ENCODE data around the gene MMEL1. TPM values are rescaled to one million over a fixed set of nuclear protein-coding genes. Genes with fewer than 3 reads are reported as not detected.
"Not testable (repeated sequence)": the region's sequence is repeated elsewhere in the genome, so short reads cannot be mapped to it uniquely, and the experiment has no call there.

MMEL1 gene
- total RNA-seq, 6 donors from 2014 or later, result 2.9 to 5.5 (median 5.1) TPM; not detected in 2

GRCh38 chr1:2652152-2652925, 19.5 kb upstream of the MMEL1 start:
- ATAC-seq (ENCODE audit: low FRiP score in 2 of 2); DNase-seq; H3K4me3 ChIP-seq; H3K36me3 ChIP-seq; H3K27me3 ChIP-seq; H3K27ac ChIP-seq; H3K4me1 ChIP-seq: not testable (repeated sequence)
- H3K9me3 ChIP-seq, result peaks cover 4 to 19% (median 7%) of the 10 kb centered on the region in 4 donors
- 31 to 32% methylated on average over 14 to 15 of the region's 16 CpGs for WGBS, 2 donors

DNA sequence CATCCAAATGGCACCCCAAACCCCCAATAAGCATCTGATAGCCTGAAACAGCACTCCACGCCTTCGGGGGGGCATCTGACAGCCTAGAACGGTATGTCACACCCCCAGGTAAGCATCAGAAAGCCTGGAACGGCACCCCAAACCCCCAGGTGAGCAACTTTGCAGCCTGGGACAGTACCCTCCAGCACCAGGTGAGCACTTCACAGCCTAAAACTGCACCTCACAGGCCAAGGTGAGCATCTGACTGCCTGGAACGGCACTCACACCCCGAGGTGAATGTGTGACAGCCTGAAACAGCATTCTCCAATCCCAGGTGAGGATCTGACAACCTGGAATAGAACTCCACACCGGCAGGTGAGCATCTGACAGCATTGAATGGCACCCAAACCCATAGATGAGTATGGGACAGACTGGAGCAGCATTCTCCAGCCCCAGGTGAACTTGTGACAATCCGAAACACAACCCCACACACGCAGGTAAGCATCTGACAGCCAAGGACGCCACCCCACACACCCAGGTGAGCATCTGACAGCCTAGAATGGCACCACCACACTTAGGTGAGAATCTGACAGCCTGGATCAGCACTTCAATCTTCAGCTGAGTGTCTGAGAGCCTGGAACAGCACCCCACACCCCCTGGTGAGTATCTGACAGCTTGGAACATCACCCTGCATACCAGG, 18.3 kb upstream of the MMEL1 start:
- H3K27me3 ChIP-seq, result peaks cover 0 to 6% (median 0%) of the 10 kb centered on the region in 4 donors

DNA sequence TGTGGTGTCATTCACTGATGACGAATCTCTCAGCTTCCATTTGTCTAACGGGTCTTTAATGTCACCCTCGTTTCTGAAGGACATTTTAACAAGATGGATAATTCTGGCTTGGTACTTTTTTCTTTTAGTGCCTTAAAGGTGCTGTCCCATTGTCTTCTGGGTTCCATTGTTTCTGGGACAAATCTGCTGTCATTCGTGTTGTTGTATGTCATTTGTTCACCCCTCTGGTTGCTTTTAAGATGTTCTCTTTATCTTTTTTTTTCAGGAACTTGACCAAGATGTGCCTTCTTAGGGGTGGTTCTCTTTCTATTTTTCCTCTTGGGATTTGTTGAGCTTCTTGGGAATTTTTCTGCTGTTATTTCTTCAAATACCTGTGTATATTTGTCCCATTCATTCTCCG, 14.0 kb upstream of the MMEL1 start:
- H3K9me3 ChIP-seq, result peaks cover 6 to 29% (median 15%) of the 10 kb centered on the region in 4 donors
- 78% methylated on average over 5 of the region's 5 CpGs for WGBS, 2 donors
- TF ChIP-seq EP300 (IDR thresholded peaks at IDR 0.05) (no peak), POLR2A (IDR thresholded peaks at IDR 0.05) (no peak), POLR2AphosphoS5 (IDR thresholded peaks at IDR 0.05) (no peak), CTCF (IDR thresholded peaks at IDR 0.05) (no peak)
- H3K27me3 ChIP-seq, result no peaks in the 10 kb centered on the region
- ATAC-seq (ENCODE audit: low FRiP score in 2 of 2) (no peak), DNase-seq (no peak)
- no peaks in the 10 kb centered on the region for H3K36me3 ChIP-seq
- H3K4me1 ChIP-seq, result peaks cover 10 to 18% (median 11%) of the 10 kb centered on the region in 4 donors
- no peak overlapping the region for H3K4me3 ChIP-seq
- no peak overlapping the region for H3K27ac ChIP-seq

More for the DNA sequence above, 18.3 kb upstream of the MMEL1 start:
- TF ChIP-seq EP300 (IDR thresholded peaks at IDR 0.05) (no peak), CTCF (IDR thresholded peaks at IDR 0.05) (no peak), POLR2A (IDR thresholded peaks at IDR 0.05) (no peak)
- Histone ChIP-seq H3K4me3 (no peak overlapping the region), H3K27ac (no peak overlapping the region), H3K4me1 (no peaks in the 10 kb centered on the region), H3K36me3 (no peaks in the 10 kb centered on the region), H3K9me3 (peaks cover 6 to 28% (median 15%) of the 10 kb centered on the region in 4 donors)
- no peak for ATAC-seq (ENCODE audit: low FRiP score in 2 of 2)
- DNase-seq, result no peak
- WGBS, 2 donors, result 45 to 72% methylated on average over 4 to 10 of the region's 10 CpGs

- 83 to 86% methylated on average over 11 of the region's 11 CpGs for WGBS, 2 donors
- H3K27me3 ChIP-seq, result no peaks in the 10 kb centered on the region
- peaks cover 15 to 24% (median 16%) of the 10 kb centered on the region in 4 donors for H3K4me1 ChIP-seq
- H3K9me3 ChIP-seq, result peaks cover 6 to 29% (median 15%) of the 10 kb centered on the region in 4 donors
- H3K27ac ChIP-seq, result no peak overlapping the region
- ATAC-seq (ENCODE audit: low FRiP score in 2 of 2), result no peak
- no peak overlapping the region for H3K4me3 ChIP-seq
- peak in 1 of 2 donors; percentile 20 for DNase-seq
- H3K36me3 ChIP-seq, result no peaks in the 10 kb centered on the region
- no peak for TF ChIP-seq POLR2AphosphoS5 (IDR thresholded peaks at IDR 0.05)
- no peak for TF ChIP-seq EP300 (IDR thresholded peaks at IDR 0.05)
Observed at GRCh38 chr1:2645776-2646175, 13.0 kb upstream of the MMEL1 start.

GRCh38 chr1:2645143-2645542, 12.3 kb upstream of the MMEL1 start:
- H3K27ac ChIP-seq, result no peak overlapping the region
- peak in 1 of 2 donors; percentile 54 for DNase-seq
- H3K9me3 ChIP-seq, result peaks cover 6 to 29% (median 15%) of the 10 kb centered on the region in 4 donors
- H3K4me1 ChIP-seq, result peaks cover 15 to 24% (median 16%) of the 10 kb centered on the region in 4 donors
- H3K36me3 ChIP-seq, result no peaks in the 10 kb centered on the region
- ATAC-seq (ENCODE audit: low FRiP score in 2 of 2), result no peak
- TF ChIP-seq POLR2A (IDR thresholded peaks at IDR 0.05), result no peak
- no peak for TF ChIP-seq POLR2AphosphoS5 (IDR thresholded peaks at IDR 0.05)
- TF ChIP-seq EP300 (IDR thresholded peaks at IDR 0.05), result no peak
- TF ChIP-seq CTCF (IDR thresholded peaks at IDR 0.05), result no peak
- H3K27me3 ChIP-seq, result no peaks in the 10 kb centered on the region
- 86 to 93% methylated on average over 5 to 14 of the region's 14 CpGs for WGBS, 2 donors
- no peak overlapping the region for H3K4me3 ChIP-seq
